H9 (cell line): ENCODE results near the gene DYNC1H1. TPM values are rescaled to one million over a fixed set of nuclear protein-coding genes. Genes with fewer than 3 reads are reported as not detected.

ENCODE experiments used
- DNase-seq: peaks from one replicate; pipeline ENCODE4 v3.0.0-alpha.2; 2017
- H2AFZ ChIP-seq: one replicate; pipeline ENCODE4 v1.6.1; 2013; ENCODE audit warnings: mild to moderate bottlenecking, low read length, control low read depth, moderate library complexity
- H2AK5ac ChIP-seq: 2 replicates; pipeline ENCODE4 v1.6.1; 2013; ENCODE audit warnings: low read length, control low read depth, mixed read lengths; ENCODE audit not compliant: insufficient read length
- H2BK120ac ChIP-seq: one replicate; pipeline ENCODE4 v1.6.1; 2013; ENCODE audit warnings: low read depth, mild to moderate bottlenecking, low read length, control low read depth, inconsistent platforms; ENCODE audit not compliant: poor library complexity, severe bottlenecking
- H2BK12ac ChIP-seq: 2 replicates; pipeline ENCODE4 v1.6.1; 2013; ENCODE audit warnings: low read length, control low read depth, mixed read lengths, low read depth; ENCODE audit not compliant: insufficient read length
- H2BK15ac ChIP-seq: 2 replicates; pipeline ENCODE4 v1.6.1; 2013; ENCODE audit warnings: low read depth, low read length, control low read depth
- H2BK20ac ChIP-seq: one replicate; pipeline ENCODE4 v1.6.1; 2013; ENCODE audit warnings: low read depth, mild to moderate bottlenecking, low read length, control low read depth, inconsistent platforms; ENCODE audit not compliant: poor library complexity, severe bottlenecking
- H2BK5ac ChIP-seq: 2 replicates; pipeline ENCODE4 v1.6.1; 2013; ENCODE audit warnings: low read length, control low read depth, mixed read lengths; ENCODE audit not compliant: insufficient read length
- H3K14ac ChIP-seq: 2 replicates; pipeline ENCODE4 v1.6.1; 2013; ENCODE audit warnings: low read length, control low read depth; ENCODE audit not compliant: insufficient read depth
- H3K18ac ChIP-seq: 2 replicates; pipeline ENCODE4 v1.6.1; 2013; ENCODE audit warnings: low read depth, mild to moderate bottlenecking, mixed read lengths, low read length, control low read depth; ENCODE audit not compliant: insufficient read length
- H3K23ac ChIP-seq: 2 replicates; pipeline ENCODE4 v1.6.1; 2013; ENCODE audit warnings: low read length, control low read depth, mixed read lengths, low read depth; ENCODE audit not compliant: insufficient read length
- H3K23me2 ChIP-seq: 2 replicates; pipeline ENCODE4 v1.6.1; 2013; ENCODE audit warnings: low read depth, mild to moderate bottlenecking, mixed read lengths, low read length, control low read depth; ENCODE audit not compliant: insufficient read length, poor library complexity, severe bottlenecking
- H3K27ac ChIP-seq: 2 replicates; pipeline ENCODE4 v1.5.1; 2013; ENCODE audit warnings: low read length, control low read depth, mixed read lengths, low read depth; ENCODE audit not compliant: insufficient read length
- H3K27me3 ChIP-seq: 2 replicates; pipeline ENCODE4 v1.6.1; 2013; ENCODE audit warnings: low read length, control low read depth, inconsistent platforms; ENCODE audit not compliant: insufficient read depth
- H3K4ac ChIP-seq: 2 replicates; pipeline ENCODE4 v1.6.1; 2013; ENCODE audit warnings: low read depth, mild to moderate bottlenecking, control low read depth, inconsistent platforms, low read length, moderate library complexity
- H3K4me1 ChIP-seq: 2 replicates; pipeline ENCODE4 v1.6.1; 2013; ENCODE audit warnings: low read length, control low read depth, inconsistent platforms; ENCODE audit not compliant: insufficient read depth
- H3K4me2 ChIP-seq: 2 replicates; pipeline ENCODE4 v1.6.1; 2013; ENCODE audit warnings: low read length, control low read depth, mixed read lengths; ENCODE audit not compliant: insufficient read length, insufficient read depth
- H3K56ac ChIP-seq: 2 replicates; pipeline ENCODE4 v1.6.1; 2013; ENCODE audit warnings: low read depth, mild to moderate bottlenecking, mixed read lengths, low read length, control low read depth; ENCODE audit not compliant: insufficient read length
- H3K79me1 ChIP-seq: 2 replicates; pipeline ENCODE4 v1.6.1; 2013; ENCODE audit warnings: low read depth, mild to moderate bottlenecking, moderate library complexity, low read length, control low read depth, inconsistent platforms; ENCODE audit not compliant: insufficient read depth, poor library complexity, severe bottlenecking
- H3K79me2 ChIP-seq: 2 replicates; pipeline ENCODE4 v1.6.1; 2013; ENCODE audit warnings: low read length, control low read depth, inconsistent platforms; ENCODE audit not compliant: insufficient read depth
- H3K9ac ChIP-seq: 2 replicates; pipeline ENCODE4 v1.6.1; 2013; ENCODE audit warnings: low read length, control low read depth, mixed read lengths; ENCODE audit not compliant: insufficient read length; ENCODE audit errors: extremely low read depth
- H3K9me3 ChIP-seq: one replicate; pipeline ENCODE4 v1.6.1; 2013; ENCODE audit warnings: low read depth, low read length, inconsistent platforms; ENCODE audit not compliant: control insufficient read depth
- H3T11ph ChIP-seq: one replicate; pipeline ENCODE4 v1.6.1; 2013; ENCODE audit warnings: mild to moderate bottlenecking, low read length, control low read depth, inconsistent platforms
- H4K20me1 ChIP-seq: one replicate; pipeline ENCODE4 v1.6.1; 2013; ENCODE audit not compliant: control insufficient read depth, insufficient read length, insufficient read depth
- H4K5ac ChIP-seq: 2 replicates; pipeline ENCODE4 v1.6.1; 2013; ENCODE audit warnings: low read depth, mild to moderate bottlenecking, mixed read lengths, low read length, control low read depth; ENCODE audit not compliant: insufficient read length
- H4K8ac ChIP-seq: replicated peaks from 2 replicates; pipeline ENCODE4 v1.6.1; 2013; ENCODE audit warnings: low read length, control low read depth, mixed read lengths, low read depth; ENCODE audit not compliant: insufficient read length
- H4K91ac ChIP-seq: 2 replicates; pipeline ENCODE4 v1.6.1; 2013; ENCODE audit warnings: low read depth, mild to moderate bottlenecking, moderate library complexity, mixed read lengths, low read length, control low read depth; ENCODE audit not compliant: insufficient read length
- H3K27ac Mint-ChIP-seq, 3 experiments: 2 replicates in 2 of 3; 3 replicates in 1 of 3; pipeline ENCODE4 v1.8.0; 2020 to 2021; ENCODE audit warnings: mixed read lengths in 3 of 3, mild to moderate bottlenecking in 1 of 3, moderate library complexity in 1 of 3
- H3K27me3 Mint-ChIP-seq: 2 replicates; pipeline ENCODE4 v1.8.0; 2021; ENCODE audit warnings: low read depth, mild to moderate bottlenecking, moderate library complexity, mixed read lengths
- H3K36me3 Mint-ChIP-seq, 3 experiments: 2 replicates in 2 of 3; 3 replicates in 1 of 3; pipeline ENCODE4 v1.8.0; 2020 to 2021; ENCODE audit warnings: low read depth in 3 of 3, mixed read lengths in 3 of 3; ENCODE audit not compliant: insufficient read depth in 1 of 3
- H3K4me1 Mint-ChIP-seq, 2 experiments: 2 replicates each; pipeline ENCODE4 v1.8.0; 2020; ENCODE audit warnings: mixed read lengths in 2 of 2
- H3K4me3 Mint-ChIP-seq, 2 experiments: 2 replicates in 1 of 2; 3 replicates in 1 of 2; pipeline ENCODE4 v1.8.0; 2020 to 2021; ENCODE audit warnings: mild to moderate bottlenecking in 2 of 2, mixed read lengths in 2 of 2, moderate library complexity in 1 of 2
- H3K9me3 Mint-ChIP-seq, 2 experiments: 2 replicates in 1 of 2; 3 replicates in 1 of 2; pipeline ENCODE4 v1.8.0; 2020; ENCODE audit warnings: mild to moderate bottlenecking in 2 of 2, mixed read lengths in 2 of 2, moderate library complexity in 1 of 2
- CTCF ChIP-seq: fragments of 200-600 bp; sonication (generic); conservative IDR thresholded peaks from 3 replicates; pipeline ENCODE4 v1.8.0; 2021; ENCODE audit warnings: antibody characterized with exemption, mild to moderate bottlenecking
- WGBS: extraction: QIAGEN DNeasy Blood & Tissue Kit; methylation state at CpG from one replicate; pipeline ENCODE4 v1.1.7; 2013; ENCODE audit warnings: missing lambda C conversion rate, low lambda C conversion rate, mixed read lengths; ENCODE audit not compliant: insufficient read length; ENCODE audit errors: extremely low coverage; 5-methylcytosine and 5-hydroxymethylcytosine counted together
- total RNA-seq: library from RNA; stranded (reverse); gene quantifications from 2 replicates; pipeline ENCODE4 v1.2.1, GENCODE V29; 2021

Gene DYNC1H1
- total RNA-seq, 1 experiment from 2014 or later, result 359 TPM

- H3K23ac ChIP-seq, result no peak overlapping the region
- no peak overlapping the region for H2BK12ac ChIP-seq
- H2AFZ ChIP-seq, result no peak overlapping the region
- Mint-ChIP-seq H3K4me1 (peaks cover 15% of the 10 kb centered on the region in 2 experiments), H3K4me3 (peak overlapping the region in 1 of 2 experiments; percentile 91; a peak in 3 of 5 replicates), H3K36me3 (no peaks in the 10 kb centered on the region), H3K9me3 (no peaks in the 10 kb centered on the region; a peak in 1 of 5 replicates), H3K27me3 (peaks cover 29% of the 10 kb centered on the region), H3K27ac (no peak overlapping the region)
- H4K91ac ChIP-seq, result no peak overlapping the region
- no peaks in the 10 kb centered on the region for H3K4me1 ChIP-seq
- TF ChIP-seq CTCF, result no peak
- no peak overlapping the region for H2BK20ac ChIP-seq
- no peak overlapping the region for H2BK5ac ChIP-seq
- H3K79me2 ChIP-seq, result no peaks in the 10 kb centered on the region
- H3K27ac ChIP-seq, result no peak overlapping the region
- H4K5ac ChIP-seq, result no peak overlapping the region
- H3K56ac ChIP-seq, result no peak overlapping the region
- WGBS, result no CpG with 5 or more reads among the region's 4 CpGs
- H3K4ac ChIP-seq, result no peak overlapping the region
- H3T11ph ChIP-seq, result no peak overlapping the region
- H3K23me2 ChIP-seq, result no peaks in the 10 kb centered on the region
- H3K4me2 ChIP-seq, result no peak overlapping the region
- peaks cover 9% of the 10 kb centered on the region; the same call in 1 of the 2 replicates for H3K27me3 ChIP-seq
- no peak for DNase-seq
- H3K79me1 ChIP-seq, result no peaks in the 10 kb centered on the region
- H3K14ac ChIP-seq, result no peak overlapping the region
- no peak overlapping the region for H3K9ac ChIP-seq
- H2BK120ac ChIP-seq, result no peak overlapping the region
- no peak overlapping the region for H2AK5ac ChIP-seq
- no peak overlapping the region for H2BK15ac ChIP-seq
- H3K9me3 ChIP-seq, result no peaks in the 10 kb centered on the region
- no peaks in the 10 kb centered on the region for H4K20me1 ChIP-seq
- H4K8ac ChIP-seq, result no peak overlapping the region
- no peak overlapping the region for H3K18ac ChIP-seq
Measured at GRCh38 chr14:101950100-101950499, 14.3 kb upstream of the DYNC1H1 start.
